Lung (tissue), 12 donors: ENCODE results near the gene KIAA0319L. TPM values are rescaled to one million over a fixed set of nuclear protein-coding genes. Genes with fewer than 3 reads are reported as not detected.
"Not testable (repeated sequence)": the region's sequence is repeated elsewhere in the genome, so short reads cannot be mapped to it uniquely, and the experiment has no call there.

ENCODE experiments used
- ATAC-seq: fragments of 200-7000 bp; cut with Tn5 transposase; one replicate; pipeline ENCODE4 v1.9.1; 2020; ENCODE audit warnings: moderate number of reproducible peaks; ENCODE audit not compliant: insufficient read depth, low FRiP score
- DNase-seq, 3 donors: peaks; one replicate each; pipeline ENCODE4 v3.0.0-alpha.2; 2013 to 2017
- H3K27ac ChIP-seq, 2 donors: one replicate each; pipeline ENCODE4 v1.5.1; 2013; ENCODE audit warnings: mild to moderate bottlenecking in 2 of 2, moderate library complexity in 2 of 2, control low read depth in 1 of 2, inconsistent platforms in 1 of 2, low read depth in 1 of 2, low read length in 1 of 2
- H3K27me3 ChIP-seq, 3 donors: one replicate each; pipeline ENCODE4 v1.5.1; 2013; ENCODE audit warnings: low read length in 2 of 3; ENCODE audit not compliant: control insufficient read depth in 3 of 3, insufficient read depth in 3 of 3
- H3K36me3 ChIP-seq, 4 donors: one replicate each; pipeline ENCODE4 v1.5.1; 2013; ENCODE audit warnings: low read length in 4 of 4, mild to moderate bottlenecking in 1 of 4, moderate library complexity in 1 of 4; ENCODE audit not compliant: control insufficient read depth in 4 of 4, insufficient read depth in 4 of 4
- H3K4me1 ChIP-seq, 5 donors: one replicate each; pipeline ENCODE4 v1.5.1; 2013; ENCODE audit warnings: low read length in 5 of 5, mild to moderate bottlenecking in 2 of 5, moderate library complexity in 1 of 5; ENCODE audit not compliant: control insufficient read depth in 5 of 5, insufficient read depth in 5 of 5
- H3K4me3 ChIP-seq: one replicate; pipeline ENCODE4 v1.5.1; 2013; ENCODE audit warnings: mild to moderate bottlenecking, control low read depth, moderate library complexity
- H3K9ac ChIP-seq, 2 donors: one replicate each; pipeline ENCODE4 v1.5.1; 2013; ENCODE audit warnings: low read length in 2 of 2, control low read depth in 1 of 2; ENCODE audit not compliant: insufficient read depth in 1 of 2
- H3K9me3 ChIP-seq, 4 donors: one replicate each; pipeline ENCODE4 v1.5.1; 2013; ENCODE audit warnings: low read length in 3 of 4, mild to moderate bottlenecking in 1 of 4, moderate library complexity in 1 of 4; ENCODE audit not compliant: control insufficient read depth in 4 of 4, insufficient read depth in 3 of 4
- WGBS, 2 donors: extraction: QIAGEN DNeasy Blood & Tissue Kit; methylation state at CpG; one replicate each; pipeline ENCODE4 v1.1.7; 2013; 5-methylcytosine and 5-hydroxymethylcytosine counted together
- polyA plus RNA-seq, 2 donors: library from polyadenylated mRNA; stranded (reverse); fragments of 200-250 nt; gene quantifications; one replicate each; pipeline ENCODE4 v1.2.1, GENCODE V29; 2013
- total RNA-seq, 2 donors: library from RNA; depleted of rRNA in 1 of 2; stranded (reverse); fragments of >200 nt in 1 of 2; gene quantifications; one replicate each; pipeline ENCODE4 v1.2.1, GENCODE V29; 2014 to 2021
- TF ChIP-seq, protein P1 (sequence below): IDR thresholded peaks from 2 replicates; pipeline ENCODE4 v1.5.1; 2012; ENCODE audit warnings: mild to moderate bottlenecking; ENCODE audit errors: control extremely low read depth, extremely low read depth
- donor health status: control.
- donor health status: control.
- donor health status: Bipolar disorder and iron deficiency.
- donor health status: healthy.
- donor health status: DM: yes; HTN: yes; CAD: no.

Gene KIAA0319L
- total and polyA plus RNA-seq, 4 donors: 20.3 to 121 (median 60.9) TPM

DNA sequence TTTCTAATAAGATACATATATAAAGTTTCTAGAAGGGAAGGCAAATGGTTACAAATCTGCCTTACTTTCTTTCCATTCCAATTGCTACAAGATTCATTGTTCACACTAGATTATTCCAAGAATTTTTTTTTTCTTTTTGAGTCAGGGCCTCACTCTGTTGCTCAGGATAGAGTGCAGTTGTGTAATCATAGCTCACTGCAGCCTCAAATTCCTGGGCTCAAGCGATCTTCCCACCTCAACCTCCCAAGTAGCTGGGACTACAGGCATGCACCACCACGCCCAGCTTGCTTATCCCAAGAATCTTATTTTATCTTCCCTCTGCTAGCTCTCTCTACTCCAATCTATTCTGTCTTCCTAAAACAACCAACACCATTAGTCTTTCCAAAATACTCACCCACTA, 81.8 kb downstream of the KIAA0319L start:
- no peak for ATAC-seq
- no peak overlapping the region for H3K4me3 ChIP-seq
- H3K27ac ChIP-seq: no peak overlapping the region
- TF ChIP-seq, protein P1, sequence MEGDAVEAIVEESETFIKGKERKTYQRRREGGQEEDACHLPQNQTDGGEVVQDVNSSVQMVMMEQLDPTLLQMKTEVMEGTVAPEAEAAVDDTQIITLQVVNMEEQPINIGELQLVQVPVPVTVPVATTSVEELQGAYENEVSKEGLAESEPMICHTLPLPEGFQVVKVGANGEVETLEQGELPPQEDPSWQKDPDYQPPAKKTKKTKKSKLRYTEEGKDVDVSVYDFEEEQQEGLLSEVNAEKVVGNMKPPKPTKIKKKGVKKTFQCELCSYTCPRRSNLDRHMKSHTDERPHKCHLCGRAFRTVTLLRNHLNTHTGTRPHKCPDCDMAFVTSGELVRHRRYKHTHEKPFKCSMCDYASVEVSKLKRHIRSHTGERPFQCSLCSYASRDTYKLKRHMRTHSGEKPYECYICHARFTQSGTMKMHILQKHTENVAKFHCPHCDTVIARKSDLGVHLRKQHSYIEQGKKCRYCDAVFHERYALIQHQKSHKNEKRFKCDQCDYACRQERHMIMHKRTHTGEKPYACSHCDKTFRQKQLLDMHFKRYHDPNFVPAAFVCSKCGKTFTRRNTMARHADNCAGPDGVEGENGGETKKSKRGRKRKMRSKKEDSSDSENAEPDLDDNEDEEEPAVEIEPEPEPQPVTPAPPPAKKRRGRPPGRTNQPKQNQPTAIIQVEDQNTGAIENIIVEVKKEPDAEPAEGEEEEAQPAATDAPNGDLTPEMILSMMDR: no peak
- no peaks in the 10 kb centered on the region for H3K9me3 ChIP-seq
- no peak overlapping the region for H3K9ac ChIP-seq
- H3K4me1 ChIP-seq: no peaks in the 10 kb centered on the region
- peaks cover 8 to 14% (median 11%) of the 10 kb centered on the region in 4 donors for H3K36me3 ChIP-seq
- H3K27me3 ChIP-seq: no peaks in the 10 kb centered on the region
- 78 to 95% methylated on average over 2 of the region's 2 CpGs for WGBS, 2 donors
- DNase-seq: no peak

DNA sequence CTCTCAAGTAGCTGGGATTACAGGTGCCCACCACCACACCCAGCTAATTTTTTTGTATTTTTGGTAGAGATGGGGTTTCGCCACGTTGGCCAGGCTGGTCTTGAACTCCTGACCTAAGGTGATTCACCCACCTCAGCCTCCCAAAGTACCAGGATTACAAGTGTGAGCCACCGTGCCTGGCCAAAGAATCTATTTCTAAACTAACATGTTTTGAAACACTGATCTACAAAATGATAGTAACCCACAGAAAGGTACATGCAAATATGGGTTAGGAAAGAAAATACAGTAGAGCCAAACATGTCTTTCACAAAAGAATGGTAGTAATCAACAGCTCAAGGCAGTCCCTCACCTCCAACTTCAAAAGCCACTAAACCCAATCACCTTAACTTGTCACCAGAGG, 84.0 kb downstream of the KIAA0319L start:
- not testable (repeated sequence) for DNase-seq, H3K9ac ChIP-seq, H3K4me1 ChIP-seq, H3K27me3 ChIP-seq, H3K4me3 ChIP-seq, ATAC-seq, H3K9me3 ChIP-seq, H3K27ac ChIP-seq
- 92 to 97% methylated on average over 3 of the region's 3 CpGs for WGBS, 2 donors
- H3K36me3 ChIP-seq: peaks cover 10 to 23% (median 17%) of the 10 kb centered on the region in 4 donors

DNA sequence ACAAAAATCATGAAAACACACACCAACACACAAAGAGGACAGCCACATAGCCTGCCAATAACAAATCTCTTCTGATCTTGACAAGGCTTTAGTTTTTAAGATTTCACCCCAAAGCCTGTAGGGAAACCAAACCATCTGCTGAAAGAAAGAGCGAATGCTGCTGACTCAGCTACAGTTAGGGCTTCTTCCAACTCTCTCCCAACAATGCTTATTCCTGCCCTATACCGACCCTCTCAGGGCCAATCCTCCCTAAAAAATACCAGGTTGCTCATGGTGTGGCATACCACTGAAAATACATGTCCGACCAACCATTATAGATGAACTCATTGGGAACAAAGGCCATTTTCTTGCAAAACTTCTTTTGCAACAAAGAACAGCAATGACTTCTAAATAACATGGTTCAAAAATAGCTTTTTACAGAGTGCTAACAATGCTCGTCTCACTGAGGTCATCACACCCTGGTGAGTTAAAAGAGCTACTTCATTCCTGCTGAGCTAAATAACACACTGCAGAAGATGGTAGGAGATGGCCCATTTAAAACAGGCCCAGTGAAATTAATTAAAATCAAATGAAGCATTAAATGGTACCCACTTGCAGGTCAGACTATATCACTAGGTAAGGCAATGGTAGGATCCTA, 86.1 kb downstream of the KIAA0319L start:
- no peaks in the 10 kb centered on the region for H3K27me3 ChIP-seq
- H3K4me3 ChIP-seq: no peak overlapping the region
- no peak overlapping the region for H3K9ac ChIP-seq
- no peak for DNase-seq
- no peak overlapping the region for H3K27ac ChIP-seq
- ATAC-seq: no peak
- H3K36me3 ChIP-seq: peaks cover 10 to 21% (median 17%) of the 10 kb centered on the region in 4 donors
- 95 to 96% methylated on average over 4 of the region's 4 CpGs for WGBS, 2 donors
- TF ChIP-seq, protein P1: no peak
- H3K9me3 ChIP-seq: no peaks in the 10 kb centered on the region
- peaks cover 0 to 4% (median 0%) of the 10 kb centered on the region in 5 donors for H3K4me1 ChIP-seq

DNA sequence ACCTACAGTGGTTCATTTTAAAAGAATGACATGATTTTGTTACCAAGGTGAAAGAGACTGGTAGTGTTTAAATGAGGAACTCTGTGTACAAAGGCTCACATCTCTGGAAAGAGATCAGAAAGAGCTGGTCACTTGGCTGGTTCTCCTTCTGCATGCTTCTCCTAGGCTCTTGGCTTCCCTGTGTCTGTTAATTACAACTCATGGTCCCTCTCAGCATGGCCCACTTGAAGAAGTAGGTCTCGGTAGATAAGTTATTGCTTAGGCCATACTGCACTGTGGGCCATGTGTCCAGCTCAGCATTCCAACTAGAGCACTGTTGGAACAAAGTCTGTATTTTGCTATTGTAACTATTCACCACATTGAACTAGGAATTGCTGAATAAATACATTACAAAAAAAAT, 91.1 kb downstream of the KIAA0319L start:
- Histone ChIP-seq H3K9ac (no peak overlapping the region), H3K36me3 (peaks cover 29 to 49% (median 32%) of the 10 kb centered on the region in 4 donors), H3K4me1 (peaks cover 0 to 4% (median 0%) of the 10 kb centered on the region in 5 donors), H3K27me3 (no peaks in the 10 kb centered on the region), H3K4me3 (no peak overlapping the region), H3K9me3 (peaks cover 0 to 5% (median 0%) of the 10 kb centered on the region in 4 donors), H3K27ac (no peak overlapping the region)
- no peak for ATAC-seq
- DNase-seq: no peak
- TF ChIP-seq, protein P1: no peak
- WGBS, 2 donors: 93% methylated on average over 1 of the region's 1 CpG

DNA sequence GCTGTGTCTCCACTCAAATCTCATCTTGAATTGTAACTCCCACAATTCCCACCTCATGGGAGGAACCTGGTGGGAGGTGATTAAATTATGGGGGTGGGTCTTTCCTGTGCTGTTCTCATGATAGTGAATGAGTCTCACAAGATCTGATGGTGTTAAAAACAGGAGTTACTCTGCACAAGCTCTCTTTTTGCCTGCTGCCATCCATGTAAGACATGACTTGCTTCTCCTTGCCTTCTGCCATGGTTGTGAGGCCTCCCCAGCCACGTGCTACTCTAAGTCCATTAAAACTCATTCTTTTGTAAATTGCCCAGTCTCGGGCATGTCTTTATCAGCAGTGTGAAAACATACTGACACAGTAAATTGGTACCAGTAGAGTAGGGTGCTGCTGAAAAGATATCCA, 93.5 kb downstream of the KIAA0319L start:
- H3K27ac ChIP-seq, ATAC-seq, H3K9me3 ChIP-seq, DNase-seq, H3K27me3 ChIP-seq, H3K4me1 ChIP-seq, H3K9ac ChIP-seq, H3K4me3 ChIP-seq: not testable (repeated sequence)
- WGBS, 2 donors: 94 to 96% methylated on average over 2 of the region's 2 CpGs
- peaks cover 21 to 35% (median 31%) of the 10 kb centered on the region in 4 donors for H3K36me3 ChIP-seq
